ENCODE data around the gene HNF1B. TPM values are rescaled to one million over a fixed set of nuclear protein-coding genes. Genes with fewer than 3 reads are reported as not detected.

Gene HNF1B
- polyA plus RNA-seq, 1 of the 3 experiments (the other 2 are of a cell fraction): not detected

- Histone ChIP-seq H3K4me1 (ENCODE audit: control insufficient read depth in 1 of 2, insufficient read depth in 2 of 2, low read depth in 1 of 2, low read length in 1 of 2) (peaks cover 0 to 11% of the 10 kb centered on the region in 2 experiments; a peak in 3 of 4 replicates), H3K9me3 (no peaks in the 10 kb centered on the region), H2AFZ (ENCODE audit: low read depth) (no peak overlapping the region), H3K27me3 (ENCODE audit: insufficient read depth) (no peaks in the 10 kb centered on the region), H4K20me1 (ENCODE audit: insufficient read depth) (no peaks in the 10 kb centered on the region), H3K4me3 (ENCODE audit: low read depth in 2 of 2, low read length in 1 of 2) (no peak overlapping the region), H3K27ac (ENCODE audit: low read depth in 2 of 2, low read length in 1 of 2) (peak overlapping the region in 1 of 2 experiments; percentile 80; a peak in 2 of 4 replicates), H3K9ac (no peak overlapping the region), H3K79me2 (ENCODE audit: insufficient read depth) (no peaks in the 10 kb centered on the region), H3F3A (replicated peaks; ENCODE audit: insufficient read depth) (peaks cover 6% of the 10 kb centered on the region), H3K36me3 (replicated peaks in 1 of 2; ENCODE audit: control insufficient read depth in 1 of 2, insufficient read depth in 2 of 2, low read length in 1 of 2) (no peaks in the 10 kb centered on the region), H3K4me2 (no peak overlapping the region), H3K9me2 (no peaks in the 10 kb centered on the region)
- DNase-seq: no peak
- 40% methylated on average over 3 of the region's 3 CpGs for WGBS (ENCODE audit: low lambda C conversion rate)
- TF ChIP-seq RCOR1 (IDR thresholded peaks at IDR 0.05; ENCODE audit: low read length) (no peak), RAD21 (IDR thresholded peaks at IDR 0.05; ENCODE audit: low read length) (no peak), NRF1 (IDR thresholded peaks at IDR 0.05; ENCODE audit: low read depth, low read length) (no peak), TCF12 (IDR thresholded peaks at IDR 0.05) (no peak), TAF1 (IDR thresholded peaks at IDR 0.05; ENCODE audit: borderline replicate concordance, low read depth, low read length) (no peak), EZH2phosphoT487 (IDR thresholded peaks at IDR 0.05; ENCODE audit: borderline replicate concordance, low read depth) (no peak), FOXM1 (IDR thresholded peaks at IDR 0.05; ENCODE audit: low read depth) (no peak), MXI1 (IDR thresholded peaks at IDR 0.05; ENCODE audit: low read depth, low read length) (no peak), RFX5 (IDR thresholded peaks at IDR 0.05; ENCODE audit: low read length) (no peak), JUND (IDR thresholded peaks at IDR 0.05) (no peak), GATA2 (CRISPR knock-in tag; IDR thresholded peaks at IDR 0.05) (no peak), SMC3 (IDR thresholded peaks at IDR 0.05; ENCODE audit: low read depth, low read length) (no peak), TEAD4 (IDR thresholded peaks at IDR 0.05; ENCODE audit: borderline replicate concordance, insufficient read depth) (no peak)
- TF ChIP-seq, protein P1, sequence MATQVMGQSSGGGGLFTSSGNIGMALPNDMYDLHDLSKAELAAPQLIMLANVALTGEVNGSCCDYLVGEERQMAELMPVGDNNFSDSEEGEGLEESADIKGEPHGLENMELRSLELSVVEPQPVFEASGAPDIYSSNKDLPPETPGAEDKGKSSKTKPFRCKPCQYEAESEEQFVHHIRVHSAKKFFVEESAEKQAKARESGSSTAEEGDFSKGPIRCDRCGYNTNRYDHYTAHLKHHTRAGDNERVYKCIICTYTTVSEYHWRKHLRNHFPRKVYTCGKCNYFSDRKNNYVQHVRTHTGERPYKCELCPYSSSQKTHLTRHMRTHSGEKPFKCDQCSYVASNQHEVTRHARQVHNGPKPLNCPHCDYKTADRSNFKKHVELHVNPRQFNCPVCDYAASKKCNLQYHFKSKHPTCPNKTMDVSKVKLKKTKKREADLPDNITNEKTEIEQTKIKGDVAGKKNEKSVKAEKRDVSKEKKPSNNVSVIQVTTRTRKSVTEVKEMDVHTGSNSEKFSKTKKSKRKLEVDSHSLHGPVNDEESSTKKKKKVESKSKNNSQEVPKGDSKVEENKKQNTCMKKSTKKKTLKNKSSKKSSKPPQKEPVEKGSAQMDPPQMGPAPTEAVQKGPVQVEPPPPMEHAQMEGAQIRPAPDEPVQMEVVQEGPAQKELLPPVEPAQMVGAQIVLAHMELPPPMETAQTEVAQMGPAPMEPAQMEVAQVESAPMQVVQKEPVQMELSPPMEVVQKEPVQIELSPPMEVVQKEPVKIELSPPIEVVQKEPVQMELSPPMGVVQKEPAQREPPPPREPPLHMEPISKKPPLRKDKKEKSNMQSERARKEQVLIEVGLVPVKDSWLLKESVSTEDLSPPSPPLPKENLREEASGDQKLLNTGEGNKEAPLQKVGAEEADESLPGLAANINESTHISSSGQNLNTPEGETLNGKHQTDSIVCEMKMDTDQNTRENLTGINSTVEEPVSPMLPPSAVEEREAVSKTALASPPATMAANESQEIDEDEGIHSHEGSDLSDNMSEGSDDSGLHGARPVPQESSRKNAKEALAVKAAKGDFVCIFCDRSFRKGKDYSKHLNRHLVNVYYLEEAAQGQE (IDR thresholded peaks at IDR 0.05; ENCODE audit: low read depth, low read length): no peak
- ChIA-PET CTCF (no interaction called here), POLR2A (no interaction called here)
Measured at GRCh38 chr17:37718324-37719048, 26.4 kb downstream of the HNF1B start.

All from SK-N-SH (cell line).